ENCODE results near the gene PHLDA3. TPM values are rescaled to one million over a fixed set of nuclear protein-coding genes. Genes with fewer than 3 reads are reported as not detected.

PHLDA3 gene
- total and polyA plus RNA-seq, 2 of the 13 experiments (the other 11 are each of a cell fraction or from before 2014, with no cell fraction given), result 16.7 to 33.6 TPM

DNA sequence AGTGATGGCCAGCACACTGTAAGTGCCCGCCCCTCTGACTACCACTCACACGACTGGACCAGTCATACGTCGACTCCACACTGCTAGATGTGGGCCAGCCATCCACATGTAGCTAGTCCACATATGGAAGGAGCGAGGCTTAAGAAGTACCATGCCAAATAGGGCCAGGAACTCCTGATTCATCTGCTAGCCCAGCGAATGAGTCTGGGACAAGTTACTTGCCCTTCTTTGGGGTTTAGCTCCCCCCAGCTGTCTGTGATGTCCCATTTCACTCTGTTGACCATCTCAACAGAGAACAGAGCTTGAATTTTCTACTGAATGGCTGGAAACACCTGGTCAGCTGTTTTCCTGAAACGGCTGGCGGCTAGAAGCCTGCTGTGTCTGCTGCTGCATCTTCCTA, 32.2 kb upstream of the PHLDA3 start (continued):
- TF ChIP-seq, protein P1, sequence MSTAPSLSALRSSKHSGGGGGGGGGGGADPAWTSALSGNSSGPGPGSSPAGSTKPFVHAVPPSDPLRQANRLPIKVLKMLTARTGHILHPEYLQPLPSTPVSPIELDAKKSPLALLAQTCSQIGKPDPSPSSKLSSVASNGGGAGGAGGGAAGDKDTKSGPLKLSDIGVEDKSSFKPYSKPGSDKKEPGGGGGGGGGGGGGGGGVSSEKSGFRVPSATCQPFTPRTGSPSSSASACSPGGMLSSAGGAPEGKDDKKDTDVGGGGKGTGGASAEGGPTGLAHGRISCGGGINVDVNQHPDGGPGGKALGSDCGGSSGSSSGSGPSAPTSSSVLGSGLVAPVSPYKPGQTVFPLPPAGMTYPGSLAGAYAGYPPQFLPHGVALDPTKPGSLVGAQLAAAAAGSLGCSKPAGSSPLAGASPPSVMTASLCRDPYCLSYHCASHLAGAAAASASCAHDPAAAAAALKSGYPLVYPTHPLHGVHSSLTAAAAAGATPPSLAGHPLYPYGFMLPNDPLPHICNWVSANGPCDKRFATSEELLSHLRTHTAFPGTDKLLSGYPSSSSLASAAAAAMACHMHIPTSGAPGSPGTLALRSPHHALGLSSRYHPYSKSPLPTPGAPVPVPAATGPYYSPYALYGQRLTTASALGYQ (CRISPR knock-in tag; IDR thresholded peaks at IDR 0.05), result no peak
- TF ChIP-seq, protein P2, sequence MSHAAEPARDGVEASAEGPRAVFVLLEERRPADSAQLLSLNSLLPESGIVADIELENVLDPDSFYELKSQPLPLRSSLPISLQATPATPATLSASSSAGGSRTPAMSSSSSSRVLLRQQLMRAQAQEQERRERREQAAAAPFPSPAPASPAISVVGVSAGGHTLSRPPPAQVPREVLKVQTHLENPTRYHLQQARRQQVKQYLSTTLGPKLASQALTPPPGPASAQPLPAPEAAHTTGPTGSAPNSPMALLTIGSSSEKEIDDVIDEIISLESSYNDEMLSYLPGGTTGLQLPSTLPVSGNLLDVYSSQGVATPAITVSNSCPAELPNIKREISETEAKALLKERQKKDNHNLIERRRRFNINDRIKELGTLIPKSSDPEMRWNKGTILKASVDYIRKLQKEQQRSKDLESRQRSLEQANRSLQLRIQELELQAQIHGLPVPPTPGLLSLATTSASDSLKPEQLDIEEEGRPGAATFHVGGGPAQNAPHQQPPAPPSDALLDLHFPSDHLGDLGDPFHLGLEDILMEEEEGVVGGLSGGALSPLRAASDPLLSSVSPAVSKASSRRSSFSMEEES (CRISPR knock-in tag; IDR thresholded peaks at IDR 0.05), result no peak
- TF ChIP-seq, protein P3, sequence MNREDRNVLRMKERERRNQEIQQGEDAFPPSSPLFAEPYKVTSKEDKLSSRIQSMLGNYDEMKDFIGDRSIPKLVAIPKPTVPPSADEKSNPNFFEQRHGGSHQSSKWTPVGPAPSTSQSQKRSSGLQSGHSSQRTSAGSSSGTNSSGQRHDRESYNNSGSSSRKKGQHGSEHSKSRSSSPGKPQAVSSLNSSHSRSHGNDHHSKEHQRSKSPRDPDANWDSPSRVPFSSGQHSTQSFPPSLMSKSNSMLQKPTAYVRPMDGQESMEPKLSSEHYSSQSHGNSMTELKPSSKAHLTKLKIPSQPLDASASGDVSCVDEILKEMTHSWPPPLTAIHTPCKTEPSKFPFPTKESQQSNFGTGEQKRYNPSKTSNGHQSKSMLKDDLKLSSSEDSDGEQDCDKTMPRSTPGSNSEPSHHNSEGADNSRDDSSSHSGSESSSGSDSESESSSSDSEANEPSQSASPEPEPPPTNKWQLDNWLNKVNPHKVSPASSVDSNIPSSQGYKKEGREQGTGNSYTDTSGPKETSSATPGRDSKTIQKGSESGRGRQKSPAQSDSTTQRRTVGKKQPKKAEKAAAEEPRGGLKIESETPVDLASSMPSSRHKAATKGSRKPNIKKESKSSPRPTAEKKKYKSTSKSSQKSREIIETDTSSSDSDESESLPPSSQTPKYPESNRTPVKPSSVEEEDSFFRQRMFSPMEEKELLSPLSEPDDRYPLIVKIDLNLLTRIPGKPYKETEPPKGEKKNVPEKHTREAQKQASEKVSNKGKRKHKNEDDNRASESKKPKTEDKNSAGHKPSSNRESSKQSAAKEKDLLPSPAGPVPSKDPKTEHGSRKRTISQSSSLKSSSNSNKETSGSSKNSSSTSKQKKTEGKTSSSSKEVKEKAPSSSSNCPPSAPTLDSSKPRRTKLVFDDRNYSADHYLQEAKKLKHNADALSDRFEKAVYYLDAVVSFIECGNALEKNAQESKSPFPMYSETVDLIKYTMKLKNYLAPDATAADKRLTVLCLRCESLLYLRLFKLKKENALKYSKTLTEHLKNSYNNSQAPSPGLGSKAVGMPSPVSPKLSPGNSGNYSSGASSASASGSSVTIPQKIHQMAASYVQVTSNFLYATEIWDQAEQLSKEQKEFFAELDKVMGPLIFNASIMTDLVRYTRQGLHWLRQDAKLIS (CRISPR knock-in tag; IDR thresholded peaks at IDR 0.05), result no peak
- TF ChIP-seq, protein P4, sequence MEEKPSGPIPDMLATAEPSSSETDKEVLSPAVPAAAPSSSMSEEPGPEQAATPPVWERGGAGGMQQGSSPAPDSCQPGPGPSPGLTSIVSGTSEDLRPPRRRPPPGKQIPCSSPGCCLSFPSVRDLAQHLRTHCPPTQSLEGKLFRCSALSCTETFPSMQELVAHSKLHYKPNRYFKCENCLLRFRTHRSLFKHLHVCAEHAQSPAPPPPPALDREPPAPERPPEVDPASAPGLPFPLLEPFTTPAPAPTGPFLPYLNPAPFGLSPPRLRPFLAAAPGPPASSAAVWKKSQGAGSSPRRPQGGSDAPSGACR (CRISPR knock-in tag; IDR thresholded peaks at IDR 0.05), result no peak
- TF ChIP-seq ZNF709 (CRISPR knock-in tag; IDR thresholded peaks at IDR 0.05) (no peak), ZMYM3 (CRISPR knock-in tag; IDR thresholded peaks at IDR 0.05) (0 out of 2 replicates have a peak, but pooled peaks have one; percentile 40), ZNF572 (CRISPR knock-in tag; IDR thresholded peaks at IDR 0.05) (no peak), SETDB1 (CRISPR knock-in tag; IDR thresholded peaks at IDR 0.05; ENCODE audit: borderline replicate concordance) (no peak), BORCS8-MEF2B (CRISPR knock-in tag; IDR thresholded peaks at IDR 0.05) (no peak), MAFK (conservative IDR thresholded peaks at IDR 0.05 in 1 of 2, IDR thresholded peaks at IDR 0.05 in 1 of 2; ENCODE audit: low read length in 2 of 2) (peak in 1 of 2 experiments; percentile 29; a peak in 1 of 4 replicates), NCOA1 (CRISPR knock-in tag; IDR thresholded peaks at IDR 0.05) (no peak), NR2C2 (CRISPR knock-in tag; IDR thresholded peaks at IDR 0.05; ENCODE audit: borderline replicate concordance) (0 out of 2 replicates have a peak, but pooled peaks have one; percentile 21)
- TF ChIP-seq, protein P5, sequence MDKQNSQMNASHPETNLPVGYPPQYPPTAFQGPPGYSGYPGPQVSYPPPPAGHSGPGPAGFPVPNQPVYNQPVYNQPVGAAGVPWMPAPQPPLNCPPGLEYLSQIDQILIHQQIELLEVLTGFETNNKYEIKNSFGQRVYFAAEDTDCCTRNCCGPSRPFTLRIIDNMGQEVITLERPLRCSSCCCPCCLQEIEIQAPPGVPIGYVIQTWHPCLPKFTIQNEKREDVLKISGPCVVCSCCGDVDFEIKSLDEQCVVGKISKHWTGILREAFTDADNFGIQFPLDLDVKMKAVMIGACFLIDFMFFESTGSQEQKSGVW (CRISPR knock-in tag; IDR thresholded peaks at IDR 0.05; ENCODE audit: borderline replicate concordance), result no peak
- TF ChIP-seq, protein P6, sequence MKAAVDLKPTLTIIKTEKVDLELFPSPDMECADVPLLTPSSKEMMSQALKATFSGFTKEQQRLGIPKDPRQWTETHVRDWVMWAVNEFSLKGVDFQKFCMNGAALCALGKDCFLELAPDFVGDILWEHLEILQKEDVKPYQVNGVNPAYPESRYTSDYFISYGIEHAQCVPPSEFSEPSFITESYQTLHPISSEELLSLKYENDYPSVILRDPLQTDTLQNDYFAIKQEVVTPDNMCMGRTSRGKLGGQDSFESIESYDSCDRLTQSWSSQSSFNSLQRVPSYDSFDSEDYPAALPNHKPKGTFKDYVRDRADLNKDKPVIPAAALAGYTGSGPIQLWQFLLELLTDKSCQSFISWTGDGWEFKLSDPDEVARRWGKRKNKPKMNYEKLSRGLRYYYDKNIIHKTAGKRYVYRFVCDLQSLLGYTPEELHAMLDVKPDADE (CRISPR knock-in tag; IDR thresholded peaks at IDR 0.05), result no peak
